ENCODE data around the gene AAK1.

DNA sequence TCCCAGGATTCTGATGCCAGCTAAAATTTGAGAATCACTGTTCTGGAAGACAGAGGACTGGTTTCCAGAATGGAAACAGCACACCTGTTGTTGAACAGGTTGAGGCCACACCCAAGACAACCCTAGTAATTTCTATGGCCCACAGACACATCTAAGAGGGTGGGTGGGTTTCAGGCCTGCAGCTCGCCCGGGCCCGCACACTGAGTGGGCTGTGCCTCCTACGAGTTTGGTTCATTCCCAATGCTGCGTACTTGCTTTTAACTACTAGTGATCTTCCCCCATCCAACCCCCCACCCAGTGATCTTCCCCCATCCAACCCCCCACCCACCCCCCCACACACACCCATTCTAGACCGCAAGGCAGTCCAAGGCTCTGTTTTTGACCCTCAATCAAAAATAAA lies 205.0 kb downstream of the AAK1 start:
- TF ChIP-seq, protein P1, sequence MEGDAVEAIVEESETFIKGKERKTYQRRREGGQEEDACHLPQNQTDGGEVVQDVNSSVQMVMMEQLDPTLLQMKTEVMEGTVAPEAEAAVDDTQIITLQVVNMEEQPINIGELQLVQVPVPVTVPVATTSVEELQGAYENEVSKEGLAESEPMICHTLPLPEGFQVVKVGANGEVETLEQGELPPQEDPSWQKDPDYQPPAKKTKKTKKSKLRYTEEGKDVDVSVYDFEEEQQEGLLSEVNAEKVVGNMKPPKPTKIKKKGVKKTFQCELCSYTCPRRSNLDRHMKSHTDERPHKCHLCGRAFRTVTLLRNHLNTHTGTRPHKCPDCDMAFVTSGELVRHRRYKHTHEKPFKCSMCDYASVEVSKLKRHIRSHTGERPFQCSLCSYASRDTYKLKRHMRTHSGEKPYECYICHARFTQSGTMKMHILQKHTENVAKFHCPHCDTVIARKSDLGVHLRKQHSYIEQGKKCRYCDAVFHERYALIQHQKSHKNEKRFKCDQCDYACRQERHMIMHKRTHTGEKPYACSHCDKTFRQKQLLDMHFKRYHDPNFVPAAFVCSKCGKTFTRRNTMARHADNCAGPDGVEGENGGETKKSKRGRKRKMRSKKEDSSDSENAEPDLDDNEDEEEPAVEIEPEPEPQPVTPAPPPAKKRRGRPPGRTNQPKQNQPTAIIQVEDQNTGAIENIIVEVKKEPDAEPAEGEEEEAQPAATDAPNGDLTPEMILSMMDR (IDR thresholded peaks at IDR 0.05; ENCODE audit: low read depth, low read length) = no peak
- no peak for TF ChIP-seq EZH2phosphoT487 (IDR thresholded peaks at IDR 0.05; ENCODE audit: low read depth)

Data from OCI-LY3 (cell line).